MM.1S (cell line): ENCODE data around the gene DDX25.

Experiments used
- DNase-seq: peaks from one replicate; pipeline ENCODE4 v3.0.0-alpha.2; 2015
- H2AFZ ChIP-seq: fragments of 300-600 bp; sonication (generic); 2 replicates; pipeline ENCODE4 v1.6.0; 2016; ENCODE audit warnings: antibody characterized with exemption, low read length
- H3F3A ChIP-seq: fragments of 300-600 bp; sonication (generic); 2 replicates; pipeline ENCODE4 v1.6.1; 2016; ENCODE audit warnings: mild to moderate bottlenecking, antibody characterized with exemption, low read length, moderate library complexity, mixed read lengths; ENCODE audit not compliant: insufficient read depth
- H3K27ac ChIP-seq: fragments of 300-600 bp; sonication (generic); 2 replicates; pipeline ENCODE4 v1.5.1; 2016; ENCODE audit warnings: mild to moderate bottlenecking, low read length
- H3K27me3 ChIP-seq: fragments of 300-600 bp; sonication (generic); replicated peaks from 2 replicates; pipeline ENCODE4 v1.6.0; 2016; ENCODE audit warnings: low read length; ENCODE audit not compliant: insufficient read depth
- H3K36me3 ChIP-seq: fragments of 300-600 bp; sonication (generic); replicated peaks from 2 replicates; pipeline ENCODE4 v1.6.1; 2016; ENCODE audit warnings: mild to moderate bottlenecking, low read length, mixed read lengths; ENCODE audit not compliant: insufficient read depth
- H3K4me1 ChIP-seq: fragments of 300-600 bp; sonication (generic); 2 replicates; pipeline ENCODE4 v1.6.1; 2016; ENCODE audit warnings: low read length, mixed read lengths
- H3K4me2 ChIP-seq: fragments of 300-600 bp; sonication (generic); 2 replicates; pipeline ENCODE4 v1.6.0; 2016; ENCODE audit warnings: low read depth, low read length
- H3K4me3 ChIP-seq: fragments of 300-600 bp; sonication (generic); 2 replicates; pipeline ENCODE4 v1.5.1; 2016; ENCODE audit warnings: low read length, mixed read lengths
- H3K79me2 ChIP-seq: fragments of 300-600 bp; sonication (generic); 2 replicates; pipeline ENCODE4 v1.6.1; 2016; ENCODE audit warnings: mixed run types, low read length, mixed read lengths
- H3K9ac ChIP-seq: fragments of 300-600 bp; sonication (generic); 2 replicates; pipeline ENCODE4 v1.6.1; 2016; ENCODE audit warnings: low read length, mixed read lengths
- H3K9me2 ChIP-seq: fragments of 300-600 bp; sonication (generic); replicated peaks from 2 replicates; pipeline ENCODE4 v1.6.1; 2016; ENCODE audit warnings: mild to moderate bottlenecking, low read length, mixed read lengths; ENCODE audit not compliant: insufficient read depth
- H3K9me3 ChIP-seq: fragments of 300-600 bp; sonication (generic); replicated peaks from 2 replicates; pipeline ENCODE4 v1.6.1; 2016; ENCODE audit warnings: mild to moderate bottlenecking, low read length, mixed read lengths; ENCODE audit not compliant: insufficient read depth
- H4K20me1 ChIP-seq: fragments of 300-600 bp; sonication (generic); 2 replicates; pipeline ENCODE4 v1.6.1; 2016; ENCODE audit warnings: mild to moderate bottlenecking, low read length, moderate library complexity, mixed read lengths; ENCODE audit not compliant: insufficient read depth
- CTCF ChIP-seq: fragments of 300-600 bp; sonication (generic); IDR thresholded peaks from 2 replicates; pipeline ENCODE4 v1.5.1; 2016; ENCODE audit warnings: antibody characterized with exemption, low read length, mixed read lengths
- EZH2 ChIP-seq: fragments of 300-600 bp; sonication (generic); optimal IDR thresholded peaks from 2 replicates; pipeline ENCODE3; 2017; ENCODE audit warnings: low read depth, mild to moderate bottlenecking, antibody characterized with exemption, low read length, mixed read lengths
- EZH2phosphoT487 ChIP-seq: fragments of 300-600 bp; sonication (generic); IDR thresholded peaks from 2 replicates; pipeline ENCODE4 v1.6.1; 2018; ENCODE audit warnings: antibody characterized with exemption, low read length

DDX25 gene

DNA sequence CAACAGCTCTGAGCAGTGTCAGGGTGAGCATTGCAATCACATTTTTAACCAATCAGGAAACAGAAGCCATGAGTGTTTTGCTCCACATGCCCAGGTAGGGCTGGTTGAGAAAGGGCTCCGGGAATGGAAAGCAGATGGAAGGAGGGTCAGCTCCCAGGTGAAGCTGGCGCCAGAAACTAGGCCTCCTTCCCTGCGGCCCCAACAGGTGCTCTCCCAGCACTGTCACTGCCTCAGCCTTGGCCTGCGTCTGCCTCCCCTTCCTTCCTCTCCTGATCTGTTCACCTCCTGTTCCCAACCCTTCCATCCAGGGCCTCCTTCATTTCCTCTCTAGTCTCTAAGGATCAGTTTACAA is 36.9 kb downstream of the DDX25 start:
- Histone ChIP-seq H3K4me1 (peaks cover 5% of the 10 kb centered on the region), H3K36me3 (no peaks in the 10 kb centered on the region), H3K79me2 (no peaks in the 10 kb centered on the region), H4K20me1 (no peaks in the 10 kb centered on the region), H3K9me2 (no peaks in the 10 kb centered on the region), H3K4me3 (no peak overlapping the region), H3K27me3 (no peaks in the 10 kb centered on the region), H3K9ac (no peak overlapping the region), H3K9me3 (no peaks in the 10 kb centered on the region), H3K27ac (no peak overlapping the region), H2AFZ (peak overlapping the region; percentile 60; the same call in 1 of the 2 replicates), H3F3A (no peaks in the 10 kb centered on the region), H3K4me2 (no peak overlapping the region)
- DNase-seq, result no peak
- no peak for TF ChIP-seq EZH2phosphoT487

- Histone ChIP-seq H3K9me2 (no peaks in the 10 kb centered on the region), H3K4me3 (no peak overlapping the region), H3F3A (no peaks in the 10 kb centered on the region), H3K9ac (peak overlapping the region; percentile 12; the same call in 1 of the 2 replicates), H2AFZ (peak overlapping the region; percentile 60), H3K9me3 (no peaks in the 10 kb centered on the region), H3K36me3 (no peaks in the 10 kb centered on the region), H3K27ac (no peak overlapping the region), H3K4me1 (peaks cover 5% of the 10 kb centered on the region), H3K27me3 (no peaks in the 10 kb centered on the region), H3K79me2 (no peaks in the 10 kb centered on the region), H4K20me1 (no peaks in the 10 kb centered on the region), H3K4me2 (peak overlapping the region; percentile 19)
- TF ChIP-seq EZH2 (no peak), CTCF (peak; percentile 90)
- peak; percentile 59 for DNase-seq
Observed at GRCh38 chr11:125941619-125942611, 37.6 kb downstream of the DDX25 start.

DNA sequence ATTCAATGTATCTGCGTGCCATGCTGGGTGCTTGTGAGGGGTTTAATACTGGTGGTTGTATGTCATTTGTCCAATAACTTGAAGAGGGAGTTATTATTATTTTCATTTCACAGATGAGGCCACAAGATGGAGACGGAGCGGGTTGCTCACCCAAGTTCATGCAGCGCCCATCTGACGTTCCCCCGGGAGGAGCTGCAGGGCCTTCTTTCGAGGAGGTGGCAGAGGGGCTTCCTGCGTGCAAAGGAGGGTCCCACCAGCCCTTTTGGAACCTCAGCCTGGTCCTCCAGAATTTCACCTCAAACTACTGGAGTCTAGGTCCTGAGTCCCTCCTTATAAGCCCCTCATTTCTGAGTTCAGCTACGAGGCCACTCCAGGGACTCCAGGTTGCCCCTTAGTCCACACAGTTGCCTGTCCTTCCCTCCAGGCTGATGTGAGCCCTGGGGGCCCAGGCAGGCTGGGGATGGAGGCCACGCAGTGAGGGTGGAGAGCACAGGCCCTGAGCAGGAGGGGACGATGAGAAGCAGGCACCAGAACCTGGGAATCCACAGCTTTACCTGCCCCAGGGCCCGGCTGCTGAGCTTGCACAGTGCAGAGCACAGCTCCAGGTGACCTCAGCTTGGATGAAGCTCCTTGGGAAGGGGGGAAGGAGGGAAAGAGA is 38.6 kb downstream of the DDX25 start:
- Histone ChIP-seq H4K20me1 (no peaks in the 10 kb centered on the region), H3K4me3 (no peak overlapping the region), H3K4me1 (peaks cover 5% of the 10 kb centered on the region), H2AFZ (no peak overlapping the region), H3K9ac (no peak overlapping the region), H3K9me2 (no peaks in the 10 kb centered on the region), H3F3A (no peaks in the 10 kb centered on the region), H3K79me2 (no peaks in the 10 kb centered on the region), H3K4me2 (no peak overlapping the region), H3K27me3 (no peaks in the 10 kb centered on the region), H3K9me3 (no peaks in the 10 kb centered on the region), H3K27ac (no peak overlapping the region), H3K36me3 (no peaks in the 10 kb centered on the region)
- no peak for DNase-seq
- no peak for TF ChIP-seq EZH2
- TF ChIP-seq CTCF, result no peak
